HG03060 (cell line): ENCODE results near the gene LRP1.

ENCODE experiments used
- ATAC-seq: cut with Tn5 transposase; IDR thresholded peaks from one replicate; pipeline ENCODE4 v1.9.1; 2021; ENCODE audit warnings: low read depth, moderate number of reproducible peaks; ENCODE audit not compliant: unreplicated experiment

Gene LRP1

GRCh38 chr12:57169046-57169795, 40.9 kb downstream of the LRP1 start:
- no peak for ATAC-seq

DNA sequence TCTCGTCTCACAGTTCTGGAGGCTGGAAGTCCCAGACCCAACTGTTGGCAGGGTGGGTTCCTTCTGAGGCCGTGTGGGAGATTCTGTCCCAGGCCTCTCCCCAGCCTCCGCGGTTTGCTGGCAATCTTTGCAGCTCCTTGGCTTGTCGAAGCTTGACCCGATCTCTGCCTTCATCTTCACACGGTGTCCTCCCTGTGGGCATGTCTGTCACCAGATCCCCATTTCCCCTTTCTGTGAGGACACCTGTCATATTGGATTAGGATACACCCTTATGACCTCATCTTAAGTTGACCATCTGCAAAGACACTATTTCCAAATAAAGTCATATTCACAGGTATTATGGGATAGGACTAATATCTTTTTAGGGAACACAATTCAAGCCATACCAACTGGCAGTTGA, 41.7 kb downstream of the LRP1 start:
- no peak for ATAC-seq

DNA sequence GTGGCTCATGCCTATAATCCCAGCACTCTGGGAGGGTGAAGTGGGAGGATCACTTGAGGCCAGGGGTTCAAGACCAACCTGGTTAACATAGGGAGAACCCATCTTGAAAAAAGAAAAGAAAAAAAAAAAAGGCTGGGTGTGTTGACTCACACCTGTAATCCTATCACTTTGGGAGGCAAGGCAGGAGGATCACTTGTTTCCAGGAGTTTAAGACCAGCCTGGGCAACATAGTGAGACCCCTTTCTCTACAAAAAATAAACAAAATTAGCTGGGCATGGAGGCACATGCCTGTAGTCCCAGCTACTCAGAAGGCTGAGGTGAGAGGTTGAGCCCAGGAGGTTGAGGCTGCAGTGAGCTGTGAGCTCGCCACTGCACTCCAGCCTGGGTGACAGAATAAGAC, 42.1 kb downstream of the LRP1 start:
- no peak for ATAC-seq

- ATAC-seq = no peak
Observed at GRCh38 chr12:57170927-57171326, 42.6 kb downstream of the LRP1 start.

- ATAC-seq = no peak
Observed at GRCh38 chr12:57171668-57172067, 43.4 kb downstream of the LRP1 start.

- no peak for ATAC-seq
Observed at GRCh38 chr12:57173089-57173488, 44.8 kb downstream of the LRP1 start.

- ATAC-seq = no peak
Observed at GRCh38 chr12:57173683-57174082, 45.4 kb downstream of the LRP1 start.

DNA sequence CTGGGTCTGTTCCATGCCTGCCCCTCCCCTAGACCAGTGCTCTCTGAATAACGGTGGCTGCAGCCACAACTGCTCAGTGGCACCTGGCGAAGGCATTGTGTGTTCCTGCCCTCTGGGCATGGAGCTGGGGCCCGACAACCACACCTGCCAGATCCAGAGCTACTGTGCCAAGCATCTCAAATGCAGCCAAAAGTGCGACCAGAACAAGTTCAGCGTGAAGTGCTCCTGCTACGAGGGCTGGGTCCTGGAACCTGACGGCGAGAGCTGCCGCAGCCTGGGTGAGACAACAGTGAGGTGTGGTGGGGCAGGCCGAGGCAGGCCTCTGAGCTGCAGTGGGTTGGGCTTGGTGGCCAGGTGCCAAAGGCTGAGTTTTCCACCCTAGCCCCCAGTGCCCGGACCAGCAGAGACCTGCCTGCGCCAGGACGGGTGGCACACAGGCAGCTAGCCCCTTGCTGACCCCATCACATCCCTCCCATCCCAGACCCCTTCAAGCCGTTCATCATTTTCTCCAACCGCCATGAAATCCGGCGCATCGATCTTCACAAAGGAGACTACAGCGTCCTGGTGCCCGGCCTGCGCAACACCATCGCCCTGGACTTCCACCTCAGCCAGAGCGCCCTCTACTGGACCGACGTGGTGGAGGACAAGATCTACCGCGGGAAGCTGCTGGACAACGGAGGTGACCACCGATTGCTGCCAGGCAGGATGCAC, 47.3 kb downstream of the LRP1 start:
- ATAC-seq = no peak

DNA sequence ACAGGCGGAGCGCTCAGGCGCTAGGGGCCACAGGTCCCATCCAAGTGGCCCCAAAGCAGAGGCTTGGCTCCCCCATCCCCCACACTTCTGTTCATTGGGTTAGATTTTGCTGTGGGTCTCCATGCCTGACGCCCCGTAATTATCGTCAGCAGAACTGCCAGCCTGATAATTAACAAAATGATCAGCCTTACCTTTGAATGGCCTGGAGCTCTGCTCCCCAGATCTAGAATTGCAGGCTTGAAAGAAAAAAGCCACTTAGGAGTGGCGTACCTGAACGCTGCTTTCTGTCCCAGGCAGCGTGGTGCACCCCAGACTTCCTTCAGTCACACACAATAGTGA, 47.8 kb downstream of the LRP1 start:
- no peak for ATAC-seq

DNA sequence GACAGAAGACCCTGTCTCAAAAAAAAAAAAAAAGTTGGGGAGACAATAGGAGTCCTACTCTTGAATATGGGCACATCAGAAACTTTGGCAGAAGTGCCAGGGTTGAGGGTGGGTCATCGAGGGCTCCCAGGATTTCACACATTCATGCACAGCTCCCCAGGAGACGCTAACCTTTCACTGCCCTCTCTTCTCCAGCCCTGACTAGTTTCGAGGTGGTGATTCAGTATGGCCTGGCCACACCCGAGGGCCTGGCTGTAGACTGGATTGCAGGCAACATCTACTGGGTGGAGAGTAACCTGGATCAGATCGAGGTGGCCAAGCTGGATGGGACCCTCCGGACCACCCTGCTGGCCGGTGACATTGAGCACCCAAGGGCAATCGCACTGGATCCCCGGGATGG, 48.6 kb downstream of the LRP1 start:
- ATAC-seq = no peak

GRCh38 chr12:57177354-57177753, 49.1 kb downstream of the LRP1 start:
- ATAC-seq = no peak

- ATAC-seq = no peak
Observed at GRCh38 chr12:57178213-57178612, 49.9 kb downstream of the LRP1 start.

DNA sequence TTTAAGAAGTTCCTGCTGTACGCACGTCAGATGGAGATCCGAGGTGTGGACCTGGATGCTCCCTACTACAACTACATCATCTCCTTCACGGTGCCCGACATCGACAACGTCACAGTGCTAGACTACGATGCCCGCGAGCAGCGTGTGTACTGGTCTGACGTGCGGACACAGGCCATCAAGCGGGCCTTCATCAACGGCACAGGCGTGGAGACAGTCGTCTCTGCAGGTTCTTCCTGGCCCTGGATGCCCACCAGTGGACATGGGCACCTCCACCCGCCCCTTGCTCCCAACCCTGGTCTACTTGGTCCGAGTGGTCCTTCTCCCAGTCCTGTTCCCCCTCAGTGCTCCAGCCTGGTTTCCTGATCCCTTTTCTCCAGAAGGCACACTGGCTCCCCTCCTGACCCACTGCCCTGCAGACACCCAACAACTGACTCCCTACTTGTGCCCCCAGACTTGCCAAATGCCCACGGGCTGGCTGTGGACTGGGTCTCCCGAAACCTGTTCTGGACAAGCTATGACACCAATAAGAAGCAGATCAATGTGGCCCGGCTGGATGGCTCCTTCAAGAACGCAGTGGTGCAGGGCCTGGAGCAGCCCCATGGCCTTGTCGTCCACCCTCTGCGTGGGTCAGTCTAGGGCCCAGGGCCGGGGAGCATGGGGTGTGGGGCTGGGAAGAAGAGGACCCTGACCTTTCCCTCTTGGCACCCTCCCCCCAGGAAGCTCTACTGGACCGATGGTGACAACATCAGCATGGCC, 51.2 kb downstream of the LRP1 start:
- ATAC-seq = no peak

DNA sequence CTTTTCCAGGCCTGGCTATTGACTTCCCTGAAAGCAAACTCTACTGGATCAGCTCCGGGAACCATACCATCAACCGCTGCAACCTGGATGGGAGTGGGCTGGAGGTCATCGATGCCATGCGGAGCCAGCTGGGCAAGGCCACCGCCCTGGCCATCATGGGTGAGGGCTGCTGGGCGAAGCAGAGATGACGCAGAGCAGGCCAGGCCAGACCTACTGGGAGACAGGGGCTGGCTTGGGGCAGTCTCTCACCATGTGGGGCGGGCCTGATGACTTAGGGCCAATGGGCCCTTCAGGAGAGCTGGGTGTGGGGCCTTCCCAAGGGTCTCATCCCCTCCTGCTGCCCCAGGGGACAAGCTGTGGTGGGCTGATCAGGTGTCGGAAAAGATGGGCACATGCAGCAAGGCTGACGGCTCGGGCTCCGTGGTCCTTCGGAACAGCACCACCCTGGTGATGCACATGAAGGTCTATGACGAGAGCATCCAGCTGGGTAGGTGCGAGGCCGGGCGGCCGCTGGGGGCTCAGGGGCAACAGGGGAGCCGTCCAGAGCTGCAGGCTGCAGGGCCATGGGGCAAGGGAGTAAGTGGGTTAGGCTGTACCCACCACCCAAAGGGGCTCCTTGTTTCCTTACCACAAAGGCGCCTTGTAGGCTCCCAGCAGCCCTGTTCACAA, 52.2 kb downstream of the LRP1 start:
- no peak for ATAC-seq

DNA sequence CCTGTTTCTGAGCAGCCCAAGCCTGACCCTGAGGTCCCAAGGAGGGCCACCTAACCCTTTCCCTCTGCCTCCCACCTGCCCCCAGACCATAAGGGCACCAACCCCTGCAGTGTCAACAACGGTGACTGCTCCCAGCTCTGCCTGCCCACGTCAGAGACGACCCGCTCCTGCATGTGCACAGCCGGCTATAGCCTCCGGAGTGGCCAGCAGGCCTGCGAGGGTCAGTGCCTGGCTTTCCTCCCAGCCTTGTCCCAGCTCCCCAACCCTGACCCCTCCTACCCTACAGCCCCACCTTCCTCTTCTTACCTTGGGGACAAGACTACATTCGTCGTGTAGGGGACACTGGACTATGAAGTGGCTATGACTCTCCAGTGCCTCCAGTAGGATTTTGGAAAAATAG, 52.8 kb downstream of the LRP1 start:
- ATAC-seq = no peak

DNA sequence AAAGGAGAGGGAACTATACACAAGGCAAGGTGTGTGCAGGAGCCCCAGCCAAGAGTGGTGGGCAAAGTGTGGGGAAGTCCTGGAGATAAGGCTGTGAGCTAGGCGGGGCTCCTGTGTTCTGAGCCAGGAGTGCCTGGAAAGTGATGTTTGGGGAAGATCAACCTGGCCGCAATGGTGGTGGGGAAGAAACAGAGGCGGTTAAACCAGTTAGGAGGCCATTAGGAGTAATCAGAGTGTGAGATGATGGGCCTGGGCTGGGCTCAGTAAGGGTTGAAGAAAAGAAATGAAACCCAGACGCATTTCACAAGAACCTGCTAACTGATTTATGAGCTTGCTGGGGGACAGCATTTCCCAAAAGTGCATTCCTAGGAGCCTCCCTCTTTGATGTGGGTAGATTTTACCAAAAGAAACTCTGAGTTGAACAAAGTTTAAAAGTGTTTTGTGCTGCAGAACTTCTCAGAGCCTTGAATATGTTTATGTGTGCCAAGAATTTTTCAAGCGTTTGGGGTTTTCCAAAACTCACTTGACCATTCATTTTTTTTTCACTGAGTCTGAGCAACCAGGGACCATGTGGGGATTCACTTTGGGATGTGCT, 53.4 kb downstream of the LRP1 start:
- no peak for ATAC-seq

GRCh38 chr12:57182918-57183575, 54.8 kb downstream of the LRP1 start:
- no peak for ATAC-seq

GRCh38 chr12:57183939-57184725, 55.8 kb downstream of the LRP1 start:
- no peak for ATAC-seq

DNA sequence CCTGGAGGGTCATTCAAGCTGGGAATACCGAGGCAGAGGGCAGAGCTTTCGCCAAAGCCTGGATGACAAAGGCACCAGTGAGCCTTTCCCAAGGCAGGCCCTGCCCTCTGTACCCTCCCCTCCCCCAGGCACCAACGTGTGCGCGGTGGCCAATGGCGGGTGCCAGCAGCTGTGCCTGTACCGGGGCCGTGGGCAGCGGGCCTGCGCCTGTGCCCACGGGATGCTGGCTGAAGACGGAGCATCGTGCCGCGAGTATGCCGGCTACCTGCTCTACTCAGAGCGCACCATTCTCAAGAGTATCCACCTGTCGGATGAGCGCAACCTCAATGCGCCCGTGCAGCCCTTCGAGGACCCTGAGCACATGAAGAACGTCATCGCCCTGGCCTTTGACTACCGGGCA, 57.1 kb downstream of the LRP1 start:
- ATAC-seq = no peak
